H9 (cell line): ENCODE results near the gene HDAC1. TPM values are rescaled to one million over a fixed set of nuclear protein-coding genes. Genes with fewer than 3 reads are reported as not detected.
A peak's percentile ranks its signal among the peaks of the same experiment; 100 is the strongest.

Experiments used
- DNase-seq: peaks from one replicate; pipeline ENCODE4 v3.0.0-alpha.2; 2017
- H2AFZ ChIP-seq: one replicate; pipeline ENCODE4 v1.6.1; 2013; ENCODE audit warnings: mild to moderate bottlenecking, low read length, control low read depth, moderate library complexity
- H2AK5ac ChIP-seq: 2 replicates; pipeline ENCODE4 v1.6.1; 2013; ENCODE audit warnings: low read length, control low read depth, mixed read lengths; ENCODE audit not compliant: insufficient read length
- H2BK120ac ChIP-seq: one replicate; pipeline ENCODE4 v1.6.1; 2013; ENCODE audit warnings: low read depth, mild to moderate bottlenecking, low read length, control low read depth, inconsistent platforms; ENCODE audit not compliant: poor library complexity, severe bottlenecking
- H2BK12ac ChIP-seq: 2 replicates; pipeline ENCODE4 v1.6.1; 2013; ENCODE audit warnings: low read length, control low read depth, mixed read lengths, low read depth; ENCODE audit not compliant: insufficient read length
- H2BK15ac ChIP-seq: 2 replicates; pipeline ENCODE4 v1.6.1; 2013; ENCODE audit warnings: low read depth, low read length, control low read depth
- H2BK20ac ChIP-seq: one replicate; pipeline ENCODE4 v1.6.1; 2013; ENCODE audit warnings: low read depth, mild to moderate bottlenecking, low read length, control low read depth, inconsistent platforms; ENCODE audit not compliant: poor library complexity, severe bottlenecking
- H2BK5ac ChIP-seq: 2 replicates; pipeline ENCODE4 v1.6.1; 2013; ENCODE audit warnings: low read length, control low read depth, mixed read lengths; ENCODE audit not compliant: insufficient read length
- H3K14ac ChIP-seq: 2 replicates; pipeline ENCODE4 v1.6.1; 2013; ENCODE audit warnings: low read length, control low read depth; ENCODE audit not compliant: insufficient read depth
- H3K18ac ChIP-seq: 2 replicates; pipeline ENCODE4 v1.6.1; 2013; ENCODE audit warnings: low read depth, mild to moderate bottlenecking, mixed read lengths, low read length, control low read depth; ENCODE audit not compliant: insufficient read length
- H3K23ac ChIP-seq: 2 replicates; pipeline ENCODE4 v1.6.1; 2013; ENCODE audit warnings: low read length, control low read depth, mixed read lengths, low read depth; ENCODE audit not compliant: insufficient read length
- H3K23me2 ChIP-seq: 2 replicates; pipeline ENCODE4 v1.6.1; 2013; ENCODE audit warnings: low read depth, mild to moderate bottlenecking, mixed read lengths, low read length, control low read depth; ENCODE audit not compliant: insufficient read length, poor library complexity, severe bottlenecking
- H3K27ac ChIP-seq: 2 replicates; pipeline ENCODE4 v1.5.1; 2013; ENCODE audit warnings: low read length, control low read depth, mixed read lengths, low read depth; ENCODE audit not compliant: insufficient read length
- H3K27me3 ChIP-seq: 2 replicates; pipeline ENCODE4 v1.6.1; 2013; ENCODE audit warnings: low read length, control low read depth, inconsistent platforms; ENCODE audit not compliant: insufficient read depth
- H3K4ac ChIP-seq: 2 replicates; pipeline ENCODE4 v1.6.1; 2013; ENCODE audit warnings: low read depth, mild to moderate bottlenecking, control low read depth, inconsistent platforms, low read length, moderate library complexity
- H3K4me1 ChIP-seq: 2 replicates; pipeline ENCODE4 v1.6.1; 2013; ENCODE audit warnings: low read length, control low read depth, inconsistent platforms; ENCODE audit not compliant: insufficient read depth
- H3K4me2 ChIP-seq: 2 replicates; pipeline ENCODE4 v1.6.1; 2013; ENCODE audit warnings: low read length, control low read depth, mixed read lengths; ENCODE audit not compliant: insufficient read length, insufficient read depth
- H3K56ac ChIP-seq: 2 replicates; pipeline ENCODE4 v1.6.1; 2013; ENCODE audit warnings: low read depth, mild to moderate bottlenecking, mixed read lengths, low read length, control low read depth; ENCODE audit not compliant: insufficient read length
- H3K79me1 ChIP-seq: 2 replicates; pipeline ENCODE4 v1.6.1; 2013; ENCODE audit warnings: low read depth, mild to moderate bottlenecking, moderate library complexity, low read length, control low read depth, inconsistent platforms; ENCODE audit not compliant: insufficient read depth, poor library complexity, severe bottlenecking
- H3K79me2 ChIP-seq: 2 replicates; pipeline ENCODE4 v1.6.1; 2013; ENCODE audit warnings: low read length, control low read depth, inconsistent platforms; ENCODE audit not compliant: insufficient read depth
- H3K9ac ChIP-seq: 2 replicates; pipeline ENCODE4 v1.6.1; 2013; ENCODE audit warnings: low read length, control low read depth, mixed read lengths; ENCODE audit not compliant: insufficient read length; ENCODE audit errors: extremely low read depth
- H3K9me3 ChIP-seq: one replicate; pipeline ENCODE4 v1.6.1; 2013; ENCODE audit warnings: low read depth, low read length, inconsistent platforms; ENCODE audit not compliant: control insufficient read depth
- H3T11ph ChIP-seq: one replicate; pipeline ENCODE4 v1.6.1; 2013; ENCODE audit warnings: mild to moderate bottlenecking, low read length, control low read depth, inconsistent platforms
- H4K20me1 ChIP-seq: one replicate; pipeline ENCODE4 v1.6.1; 2013; ENCODE audit not compliant: control insufficient read depth, insufficient read length, insufficient read depth
- H4K5ac ChIP-seq: 2 replicates; pipeline ENCODE4 v1.6.1; 2013; ENCODE audit warnings: low read depth, mild to moderate bottlenecking, mixed read lengths, low read length, control low read depth; ENCODE audit not compliant: insufficient read length
- H4K8ac ChIP-seq: replicated peaks from 2 replicates; pipeline ENCODE4 v1.6.1; 2013; ENCODE audit warnings: low read length, control low read depth, mixed read lengths, low read depth; ENCODE audit not compliant: insufficient read length
- H4K91ac ChIP-seq: 2 replicates; pipeline ENCODE4 v1.6.1; 2013; ENCODE audit warnings: low read depth, mild to moderate bottlenecking, moderate library complexity, mixed read lengths, low read length, control low read depth; ENCODE audit not compliant: insufficient read length
- H3K27ac Mint-ChIP-seq, 3 experiments: 2 replicates in 2 of 3; 3 replicates in 1 of 3; pipeline ENCODE4 v1.8.0; 2020 to 2021; ENCODE audit warnings: mixed read lengths in 3 of 3, mild to moderate bottlenecking in 1 of 3, moderate library complexity in 1 of 3
- H3K27me3 Mint-ChIP-seq: 2 replicates; pipeline ENCODE4 v1.8.0; 2021; ENCODE audit warnings: low read depth, mild to moderate bottlenecking, moderate library complexity, mixed read lengths
- H3K36me3 Mint-ChIP-seq, 3 experiments: 2 replicates in 2 of 3; 3 replicates in 1 of 3; pipeline ENCODE4 v1.8.0; 2020 to 2021; ENCODE audit warnings: low read depth in 3 of 3, mixed read lengths in 3 of 3; ENCODE audit not compliant: insufficient read depth in 1 of 3
- H3K4me1 Mint-ChIP-seq, 2 experiments: 2 replicates each; pipeline ENCODE4 v1.8.0; 2020; ENCODE audit warnings: mixed read lengths in 2 of 2
- H3K4me3 Mint-ChIP-seq, 2 experiments: 2 replicates in 1 of 2; 3 replicates in 1 of 2; pipeline ENCODE4 v1.8.0; 2020 to 2021; ENCODE audit warnings: mild to moderate bottlenecking in 2 of 2, mixed read lengths in 2 of 2, moderate library complexity in 1 of 2
- H3K9me3 Mint-ChIP-seq, 2 experiments: 2 replicates in 1 of 2; 3 replicates in 1 of 2; pipeline ENCODE4 v1.8.0; 2020; ENCODE audit warnings: mild to moderate bottlenecking in 2 of 2, mixed read lengths in 2 of 2, moderate library complexity in 1 of 2
- CTCF ChIP-seq: fragments of 200-600 bp; sonication (generic); conservative IDR thresholded peaks from 3 replicates; pipeline ENCODE4 v1.8.0; 2021; ENCODE audit warnings: antibody characterized with exemption, mild to moderate bottlenecking
- WGBS: extraction: QIAGEN DNeasy Blood & Tissue Kit; methylation state at CpG from one replicate; pipeline ENCODE4 v1.1.7; 2013; ENCODE audit warnings: missing lambda C conversion rate, low lambda C conversion rate, mixed read lengths; ENCODE audit not compliant: insufficient read length; ENCODE audit errors: extremely low coverage; 5-methylcytosine and 5-hydroxymethylcytosine counted together
- total RNA-seq: library from RNA; stranded (reverse); gene quantifications from 2 replicates; pipeline ENCODE4 v1.2.1, GENCODE V29; 2021

HDAC1 gene
- total RNA-seq, 1 experiment from 2014 or later = 162 TPM

GRCh38 chr1:32333251-32333963 is 41.5 kb downstream of the HDAC1 start:
- H3K56ac ChIP-seq = no peak overlapping the region
- H3K36me3 Mint-ChIP-seq = peaks cover 35 to 66% (median 61%) of the 10 kb centered on the region in 3 experiments
- H3K23me2 ChIP-seq = peaks cover 11% of the 10 kb centered on the region
- DNase-seq = no peak
- no peak overlapping the region for H4K8ac ChIP-seq
- H4K20me1 ChIP-seq = no peaks in the 10 kb centered on the region
- no peak overlapping the region for H3K18ac ChIP-seq
- H3K14ac ChIP-seq = no peak overlapping the region
- no peak for TF ChIP-seq CTCF
- H3K27ac Mint-ChIP-seq = peak overlapping the region in 1 of 3 experiments; percentile 88; a peak in 2 of 7 replicates
- no peak overlapping the region for H3K27ac ChIP-seq
- no peak overlapping the region for H3K9ac ChIP-seq
- H3K27me3 ChIP-seq = peaks cover 2% of the 10 kb centered on the region; the same call in 1 of the 2 replicates
- no peak overlapping the region for H4K91ac ChIP-seq
- H4K5ac ChIP-seq = no peak overlapping the region
- H2BK5ac ChIP-seq = no peak overlapping the region
- no peaks in the 10 kb centered on the region; a peak in 1 of 5 replicates for H3K9me3 Mint-ChIP-seq
- no peaks in the 10 kb centered on the region for H3K79me1 ChIP-seq
- H3K4ac ChIP-seq = no peak overlapping the region
- no peak overlapping the region for H2BK20ac ChIP-seq
- no peak overlapping the region for H2AK5ac ChIP-seq
- H2BK15ac ChIP-seq = no peak overlapping the region
- no peak overlapping the region for H3T11ph ChIP-seq
- H3K27me3 Mint-ChIP-seq = peaks cover 23% of the 10 kb centered on the region
- no peak overlapping the region for H2BK12ac ChIP-seq
- H3K4me1 Mint-ChIP-seq = peaks cover 38 to 51% of the 10 kb centered on the region in 2 experiments
- H3K4me1 ChIP-seq = peaks cover 3% of the 10 kb centered on the region; the same call in 1 of the 2 replicates
- no peaks in the 10 kb centered on the region for H3K9me3 ChIP-seq
- H3K23ac ChIP-seq = no peak overlapping the region
- H3K4me3 Mint-ChIP-seq = peak overlapping the region; percentile 93 to 97
- no peak overlapping the region for H2AFZ ChIP-seq
- no peak overlapping the region for H3K4me2 ChIP-seq
- no CpG with 5 or more reads among the region's 3 CpGs for WGBS
- peaks cover 6% of the 10 kb centered on the region; the same call in 1 of the 2 replicates for H3K79me2 ChIP-seq
- no peak overlapping the region for H2BK120ac ChIP-seq
